Gastrocnemius medialis (tissue), 4 donors: Measurements from ENCODE around the gene SLC1A2. TPM values are rescaled to one million over a fixed set of nuclear protein-coding genes. Genes with fewer than 3 reads are reported as not detected.

Experiments
- ATAC-seq, 2 donors: fragments of 150-250 bp; one replicate each; pipeline ENCODE4 v1.9.1; 2016
- DNase-seq, 2 donors: peaks; one replicate each; pipeline ENCODE4 v3.0.0-alpha.2; 2019
- H3K27ac ChIP-seq, 4 donors: fragments of 200-600 bp; sonication (generic); 1 replicate in 1 of 4; 2 replicates in 3 of 4; pipeline ENCODE4 v1.5.1; 2016 to 2018; ENCODE audit warnings: mild to moderate bottlenecking in 2 of 4, moderate library complexity in 1 of 4
- H3K27me3 ChIP-seq, 3 donors: fragments of 200-600 bp; sonication (generic) in 2 of 3; 1 replicate in 1 of 3; 2 replicates in 2 of 3; pipeline versions ENCODE4 v1.5.1 to v1.6.0; 2016 to 2019; ENCODE audit warnings: mild to moderate bottlenecking in 1 of 3, moderate library complexity in 1 of 3
- H3K36me3 ChIP-seq, 2 donors: fragments of 200-600 bp; sonication (generic) in 1 of 2; one replicate each; pipeline ENCODE4 v1.5.1; 2017 to 2018
- H3K4me1 ChIP-seq, 2 donors: fragments of 200-600 bp; sonication (generic) in 1 of 2; one replicate each; pipeline ENCODE4 v1.5.1; 2016 to 2017; ENCODE audit warnings: mild to moderate bottlenecking in 2 of 2
- H3K4me3 ChIP-seq, 4 donors: fragments of 200-600 bp; sonication (generic) in 3 of 4; 1 replicate in 1 of 4; 2 replicates in 3 of 4; pipeline ENCODE4 v1.5.1; 2016 to 2019; ENCODE audit warnings: mild to moderate bottlenecking in 2 of 4
- H3K9me3 ChIP-seq, 3 donors: fragments of 200-600 bp; sonication (generic) in 2 of 3; 1 replicate in 1 of 3; 2 replicates in 2 of 3; pipeline ENCODE4 v1.5.1; 2016 to 2019
- POLR2A ChIP-seq, 2 donors: fragments of 450-650 bp; IDR thresholded peaks; one replicate each; pipeline ENCODE4 v1.6.1; 2017; ENCODE audit warnings: antibody characterized with exemption in 2 of 2, mild to moderate bottlenecking in 2 of 2, moderate library complexity in 2 of 2
- in situ Hi-C, 4 donors: fragments of 200-750 bp; cut with MboI; loops; one replicate each; pipeline versions ENCODE4 v1.15.0 to v1.8.0; 2017; ENCODE audit warnings: low sequenced_read_pairs in 4 of 4
- intact Hi-C: fragments of 100-400 bp; cut with DNase I; formaldehyde crosslinking; loops from one replicate; pipeline ENCODE4 v1.15.1; 2023; ENCODE audit warnings: low total_unique reads
- total RNA-seq, 4 donors: library from RNA; depleted of rRNA; stranded (reverse); fragments of >200 nt; gene quantifications; one replicate each; pipeline versions ENCODE4 v1.1.0 to v1.2.3, GENCODE V29; 2016
- TF ChIP-seq, protein P1 (sequence below), 5 experiments: fragments of 450-650 bp in 3 of 5; fragments of 200-600 bp in 2 of 5; sonication (generic) in 2 of 5; IDR thresholded peaks in 4 of 5; conservative IDR thresholded peaks in 1 of 5; 1 replicate in 4 of 5; 2 replicates in 1 of 5; pipeline ENCODE4 v1.5.1; 2016 to 2019; ENCODE audit warnings: antibody characterized with exemption in 5 of 5, mild to moderate bottlenecking in 3 of 5, moderate library complexity in 3 of 5

The SLC1A2 gene
- total RNA-seq, 4 donors from 2014 or later, result 0.15 to 1.1 (median 0.52) TPM

DNA sequence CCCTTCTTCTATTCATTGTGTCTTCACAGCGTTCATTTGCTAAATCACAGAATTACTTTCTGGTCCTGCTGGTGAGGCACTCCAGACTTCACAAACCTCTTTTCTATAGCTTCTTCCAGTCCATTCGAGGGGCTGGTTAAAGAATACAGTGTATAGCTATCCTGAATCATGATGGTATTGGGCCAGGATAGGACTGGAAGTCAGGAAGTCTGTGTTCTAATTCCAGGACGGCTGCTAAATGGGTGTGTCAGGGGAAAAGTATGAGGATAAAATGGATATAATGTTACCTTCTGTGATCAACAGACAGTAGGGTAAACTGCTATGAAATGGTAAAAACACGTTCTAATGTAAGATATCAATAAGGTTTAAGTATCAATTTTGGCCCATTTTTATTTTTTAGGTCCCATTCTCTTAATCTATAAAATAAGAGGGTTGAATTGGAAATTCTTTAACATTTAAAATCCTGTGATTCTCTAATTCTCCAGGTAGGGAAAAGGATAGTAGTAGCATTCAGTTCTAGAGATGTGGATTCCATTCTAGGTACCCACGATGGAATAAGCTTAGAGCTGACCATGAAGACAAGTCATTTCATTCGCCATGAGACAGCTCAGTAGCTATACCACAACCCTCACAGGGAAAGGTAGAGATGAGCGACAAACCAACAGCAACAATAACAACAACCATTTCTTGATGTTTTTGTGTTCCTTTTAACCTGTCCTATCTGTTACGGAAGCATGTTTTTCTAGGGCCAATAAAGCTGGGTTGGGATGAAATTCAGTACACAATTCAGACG, 96.1 kb downstream of the SLC1A2 start:
- Histone ChIP-seq H3K4me3 (no peak overlapping the region), H3K36me3 (no peaks in the 10 kb centered on the region), H3K27ac (no peak overlapping the region), H3K4me1 (peaks cover 0 to 17% of the 10 kb centered on the region in 2 donors), H3K27me3 (no peaks in the 10 kb centered on the region), H3K9me3 (no peaks in the 10 kb centered on the region)
- DNase-seq, result no peak
- TF ChIP-seq POLR2A (IDR thresholded peaks at IDR 0.05), result no peak
- TF ChIP-seq, protein P1, sequence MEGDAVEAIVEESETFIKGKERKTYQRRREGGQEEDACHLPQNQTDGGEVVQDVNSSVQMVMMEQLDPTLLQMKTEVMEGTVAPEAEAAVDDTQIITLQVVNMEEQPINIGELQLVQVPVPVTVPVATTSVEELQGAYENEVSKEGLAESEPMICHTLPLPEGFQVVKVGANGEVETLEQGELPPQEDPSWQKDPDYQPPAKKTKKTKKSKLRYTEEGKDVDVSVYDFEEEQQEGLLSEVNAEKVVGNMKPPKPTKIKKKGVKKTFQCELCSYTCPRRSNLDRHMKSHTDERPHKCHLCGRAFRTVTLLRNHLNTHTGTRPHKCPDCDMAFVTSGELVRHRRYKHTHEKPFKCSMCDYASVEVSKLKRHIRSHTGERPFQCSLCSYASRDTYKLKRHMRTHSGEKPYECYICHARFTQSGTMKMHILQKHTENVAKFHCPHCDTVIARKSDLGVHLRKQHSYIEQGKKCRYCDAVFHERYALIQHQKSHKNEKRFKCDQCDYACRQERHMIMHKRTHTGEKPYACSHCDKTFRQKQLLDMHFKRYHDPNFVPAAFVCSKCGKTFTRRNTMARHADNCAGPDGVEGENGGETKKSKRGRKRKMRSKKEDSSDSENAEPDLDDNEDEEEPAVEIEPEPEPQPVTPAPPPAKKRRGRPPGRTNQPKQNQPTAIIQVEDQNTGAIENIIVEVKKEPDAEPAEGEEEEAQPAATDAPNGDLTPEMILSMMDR (IDR thresholded peaks at IDR 0.05 in 4 of 5, conservative IDR thresholded peaks at IDR 0.05 in 1 of 5), result no peak
- in situ Hi-C loops, result no loop called here
- ATAC-seq, result no peak
- intact Hi-C loops, result no loop called here

DNA sequence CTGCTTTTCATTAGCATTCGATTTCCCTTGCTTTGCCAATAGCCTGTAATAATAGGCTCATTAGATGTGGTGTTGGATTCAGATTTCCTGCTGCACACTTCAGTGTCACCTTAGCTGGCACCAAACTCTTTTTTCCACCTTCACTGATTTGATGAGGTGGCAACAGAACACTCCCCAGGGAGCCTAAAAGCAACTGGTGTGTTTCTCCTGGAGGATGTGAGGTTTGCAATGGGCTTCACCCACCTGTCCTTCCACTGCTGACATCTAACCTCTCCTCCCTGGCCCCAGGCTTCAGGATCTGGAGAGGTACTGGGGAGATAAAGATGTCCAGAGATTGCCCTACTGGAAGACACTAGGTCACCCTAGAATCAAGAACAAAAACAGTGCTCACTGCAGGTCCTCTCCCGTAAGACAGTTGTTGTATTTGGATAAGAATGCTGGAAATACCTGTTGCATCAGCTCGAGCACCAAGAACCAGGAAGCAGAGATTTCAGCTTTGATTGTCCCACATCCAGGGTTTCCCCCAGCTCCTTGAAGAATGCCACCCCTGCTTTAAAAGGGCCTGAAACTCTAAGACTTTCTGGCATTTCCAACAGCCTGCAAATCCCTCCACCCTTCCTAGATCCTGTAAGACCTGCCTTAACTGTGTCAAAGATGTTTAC, 96.9 kb downstream of the SLC1A2 start:
- H3K4me3 ChIP-seq, result no peak overlapping the region
- no peak for DNase-seq
- TF ChIP-seq POLR2A (IDR thresholded peaks at IDR 0.05), result no peak
- TF ChIP-seq, protein P1 (IDR thresholded peaks at IDR 0.05 in 4 of 5, conservative IDR thresholded peaks at IDR 0.05 in 1 of 5), result no peak
- no peaks in the 10 kb centered on the region for H3K27me3 ChIP-seq
- H3K9me3 ChIP-seq, result no peaks in the 10 kb centered on the region
- ATAC-seq, result no peak
- H3K27ac ChIP-seq, result no peak overlapping the region
- in situ Hi-C loops (no loop called here), intact Hi-C loops (no loop called here)
- H3K36me3 ChIP-seq, result no peaks in the 10 kb centered on the region
- peaks cover 0 to 17% of the 10 kb centered on the region in 2 donors for H3K4me1 ChIP-seq

DNA sequence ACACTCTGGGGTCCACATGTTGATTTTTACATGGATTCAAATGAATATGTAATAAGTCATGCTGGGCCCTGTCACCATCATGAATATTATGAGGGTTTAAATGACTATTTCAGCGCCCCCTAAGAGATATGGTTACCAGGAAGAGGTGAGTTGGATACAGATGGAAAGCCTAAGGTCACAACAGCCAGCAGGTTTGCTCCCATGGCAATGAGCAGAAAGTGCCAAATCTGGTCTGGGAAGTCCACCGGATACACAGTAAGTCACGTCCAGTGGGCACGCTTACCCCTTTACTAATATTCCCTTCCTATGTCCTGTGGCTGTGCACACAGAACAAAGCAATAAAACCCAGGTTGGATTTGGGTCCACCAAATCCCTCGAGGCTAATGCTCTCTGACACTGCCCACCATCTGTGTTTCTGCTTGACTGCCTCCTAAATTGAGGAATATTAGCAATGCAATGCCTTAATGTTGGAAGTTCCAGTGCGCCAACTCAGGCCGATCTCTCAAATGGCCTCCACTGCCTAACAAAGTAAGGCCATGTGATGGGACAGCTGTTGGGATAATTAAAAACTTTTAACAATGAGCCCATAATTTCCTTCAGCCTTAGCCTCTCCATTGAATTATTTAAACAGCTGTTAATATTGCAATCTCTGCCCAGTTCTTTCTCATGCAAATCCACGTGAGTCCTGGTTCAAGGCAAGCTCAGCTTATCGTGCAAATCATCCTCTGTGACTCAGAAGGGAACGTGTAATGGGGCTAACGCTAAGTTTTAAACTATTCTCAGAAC, 97.6 kb downstream of the SLC1A2 start:
- intact Hi-C loops (no loop called here), in situ Hi-C loops (no loop called here)
- Histone ChIP-seq H3K9me3 (no peaks in the 10 kb centered on the region), H3K4me3 (no peak overlapping the region), H3K27me3 (no peaks in the 10 kb centered on the region), H3K27ac (peak overlapping the region in 3 of 4 donors; percentile 9 to 28 (median 24)), H3K4me1 (peaks cover 0 to 17% of the 10 kb centered on the region in 2 donors), H3K36me3 (no peaks in the 10 kb centered on the region)
- DNase-seq (no peak), ATAC-seq (peak; percentile 30 to 74)
- TF ChIP-seq, protein P1 (IDR thresholded peaks at IDR 0.05 in 4 of 5, conservative IDR thresholded peaks at IDR 0.05 in 1 of 5), result no peak
- no peak for TF ChIP-seq POLR2A (IDR thresholded peaks at IDR 0.05)

DNA sequence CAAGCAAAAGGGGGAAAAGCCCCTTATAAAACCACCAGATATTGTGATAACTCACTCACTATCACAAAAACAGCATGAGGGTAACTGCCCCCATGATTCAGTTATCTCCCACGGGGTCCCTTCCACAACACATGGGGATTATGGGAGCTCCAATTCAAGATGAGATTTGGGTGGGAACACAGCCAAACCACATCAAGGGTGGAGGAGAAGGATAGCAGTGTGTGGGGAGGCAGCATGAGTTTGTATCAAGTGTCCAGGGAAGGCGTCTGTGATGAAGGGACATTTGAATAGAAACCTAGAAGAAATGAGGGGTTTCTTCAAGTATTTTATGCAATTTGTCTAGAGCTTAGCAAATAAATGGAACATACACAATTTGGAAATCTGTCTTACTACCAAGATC, 98.2 kb downstream of the SLC1A2 start:
- DNase-seq (no peak), ATAC-seq (no peak)
- no peaks in the 10 kb centered on the region for H3K27me3 ChIP-seq
- in situ Hi-C loops (no loop called here), intact Hi-C loops (no loop called here)
- no peak overlapping the region for H3K4me3 ChIP-seq
- TF ChIP-seq, protein P1 (IDR thresholded peaks at IDR 0.05 in 4 of 5, conservative IDR thresholded peaks at IDR 0.05 in 1 of 5), result no peak
- TF ChIP-seq POLR2A (IDR thresholded peaks at IDR 0.05), result no peak
- H3K27ac ChIP-seq, result no peak overlapping the region
- no peaks in the 10 kb centered on the region for H3K9me3 ChIP-seq
- H3K4me1 ChIP-seq, result peaks cover 0 to 17% of the 10 kb centered on the region in 2 donors
- H3K36me3 ChIP-seq, result no peaks in the 10 kb centered on the region
